Activated CD8-positive, alpha-beta memory T cell treated with anti-CD3 and anti-CD28 coated beads for 24 hours (primary cell): ENCODE data around the gene C8B.

ENCODE experiments used
- DNase-seq: peaks from one replicate; pipeline ENCODE4 v3.0.0-alpha.2; 2020

The C8B gene

GRCh38 chr1:56965916-56966697 lies at the start of gene C8B:
Gene C8B (minus strand): TSS chr1:56966015. CDS start chr1:56965948, 67 bp downstream.
- no peak for DNase-seq

- no peak for DNase-seq
These were observed 49.3 kb upstream of the C8B start for GRCh38 chr1:57015071-57015470.

- DNase-seq = no peak
These were observed 47.7 kb upstream of the C8B start for GRCh38 chr1:57013522-57013921.

GRCh38 chr1:57012315-57012714 lies 46.5 kb upstream of the C8B start:
- DNase-seq = no peak

- DNase-seq = no peak
These were observed 44.7 kb upstream of the C8B start for GRCh38 chr1:57010511-57010910.

- DNase-seq = no peak
These were observed 42.1 kb upstream of the C8B start for GRCh38 chr1:57007948-57008347.

GRCh38 chr1:57007472-57007871 lies 41.7 kb upstream of the C8B start:
- no peak for DNase-seq

- DNase-seq = no peak
These were observed 37.8 kb upstream of the C8B start for GRCh38 chr1:57003398-57004139.

GRCh38 chr1:56995414-56996100 lies 29.7 kb upstream of the C8B start:
- DNase-seq = no peak

GRCh38 chr1:56993475-56993874 lies 27.7 kb upstream of the C8B start:
- no peak for DNase-seq

- no peak for DNase-seq
These were observed 26.7 kb upstream of the C8B start for GRCh38 chr1:56992318-56993125.

GRCh38 chr1:56991576-56991975 lies 25.8 kb upstream of the C8B start:
- DNase-seq = no peak

- no peak for DNase-seq
These were observed 20.6 kb upstream of the C8B start for GRCh38 chr1:56986397-56986796.

- no peak for DNase-seq
These were observed 20.0 kb upstream of the C8B start for GRCh38 chr1:56985857-56986256.

GRCh38 chr1:56983484-56983883 lies 17.7 kb upstream of the C8B start:
- DNase-seq = no peak

GRCh38 chr1:56979986-56980755 lies 14.4 kb upstream of the C8B start:
- DNase-seq = no peak

GRCh38 chr1:56978819-56979218 lies 13.0 kb upstream of the C8B start:
- no peak for DNase-seq

GRCh38 chr1:56977910-56978309 lies 12.1 kb upstream of the C8B start:
- DNase-seq = no peak

- no peak for DNase-seq
These were observed 9.6 kb upstream of the C8B start for GRCh38 chr1:56975446-56975845.

- DNase-seq = no peak
These were observed 8.3 kb upstream of the C8B start for GRCh38 chr1:56973923-56974742.

- DNase-seq = no peak
These were observed 7.2 kb upstream of the C8B start for GRCh38 chr1:56972976-56973375.
